CD14-positive monocyte (primary cell): ENCODE data around the gene SLC2A1. TPM values are rescaled to one million over a fixed set of nuclear protein-coding genes. Genes with fewer than 3 reads are reported as not detected.

Source experiments
- DNase-seq, 3 donors: peaks; one replicate each; pipeline ENCODE4 v3.0.0-alpha.2; 2011 to 2022
- H2AFZ ChIP-seq: 2 replicates; pipeline ENCODE4 v1.6.0; 2012; ENCODE audit warnings: mild to moderate bottlenecking, low read depth, low read length, inconsistent platforms; ENCODE audit not compliant: insufficient read depth, poor library complexity, severe bottlenecking
- H3K27ac ChIP-seq, 2 donors: 1 replicate in 1 of 2; 2 replicates in 1 of 2; pipeline ENCODE4 v1.5.1; 2012 to 2013; ENCODE audit warnings: low read length in 2 of 2, control low read depth in 1 of 2, inconsistent platforms in 1 of 2, low read depth in 1 of 2, mild to moderate bottlenecking in 1 of 2
- H3K27me3 ChIP-seq, 2 donors: one replicate each; pipeline versions ENCODE4 v1.6.0 to v1.6.1; 2011 to 2013; ENCODE audit warnings: low read length in 2 of 2; ENCODE audit not compliant: control insufficient read depth in 2 of 2, insufficient read depth in 2 of 2
- H3K36me3 ChIP-seq, 2 donors: replicated peaks in 1 of 2; 1 replicate in 1 of 2; 2 replicates in 1 of 2; pipeline versions ENCODE4 v1.5.1 to v1.6.1; 2012 to 2013; ENCODE audit warnings: low read length in 2 of 2, control low read depth in 1 of 2, inconsistent platforms in 1 of 2, mild to moderate bottlenecking in 1 of 2; ENCODE audit not compliant: insufficient read depth in 2 of 2, control insufficient read depth in 1 of 2
- H3K4me1 ChIP-seq, 2 donors: 1 replicate in 1 of 2; 2 replicates in 1 of 2; pipeline versions ENCODE4 v1.5.1 to v1.6.1; 2012 to 2013; ENCODE audit warnings: low read length in 2 of 2, control low read depth in 1 of 2, inconsistent platforms in 1 of 2, mild to moderate bottlenecking in 1 of 2, moderate library complexity in 1 of 2; ENCODE audit not compliant: insufficient read depth in 2 of 2, control insufficient read depth in 1 of 2
- H3K4me2 ChIP-seq: replicated peaks from 2 replicates; pipeline ENCODE3; 2012; ENCODE audit warnings: low read length, moderate library complexity, mild to moderate bottlenecking; ENCODE audit not compliant: poor library complexity, severe bottlenecking; ENCODE audit errors: extremely low read depth
- H3K4me3 ChIP-seq, 3 experiments: fragments of 200-600 bp in 1 of 3; sonication (generic) in 1 of 3; replicated peaks in 1 of 3; 1 replicate in 2 of 3; 2 replicates in 1 of 3; pipeline ENCODE4 v1.5.1; 2011 to 2013; ENCODE audit warnings: low read length in 3 of 3, mild to moderate bottlenecking in 3 of 3, control low read depth in 2 of 3, low read depth in 2 of 3, inconsistent platforms in 1 of 3, moderate library complexity in 1 of 3
- H3K79me2 ChIP-seq: 2 replicates; pipeline ENCODE4 v1.6.0; 2012; ENCODE audit warnings: mild to moderate bottlenecking, control low read depth, inconsistent platforms, low read length, moderate library complexity; ENCODE audit not compliant: insufficient read depth
- H3K9ac ChIP-seq: 2 replicates; pipeline ENCODE4 v1.6.0; 2017; ENCODE audit warnings: low read length, mild to moderate bottlenecking; ENCODE audit not compliant: insufficient read depth, poor library complexity, severe bottlenecking
- H3K9me3 ChIP-seq, 2 donors: replicated peaks in 1 of 2; 1 replicate in 1 of 2; 2 replicates in 1 of 2; pipeline versions ENCODE4 v1.5.1 to v1.6.1; 2012 to 2013; ENCODE audit warnings: low read length in 2 of 2, control low read depth in 1 of 2; ENCODE audit not compliant: control insufficient read depth in 1 of 2, insufficient read depth in 1 of 2
- H4K20me1 ChIP-seq: 2 replicates; pipeline ENCODE4 v1.6.0; 2012; ENCODE audit warnings: mild to moderate bottlenecking, low read length, control low read depth, moderate library complexity; ENCODE audit not compliant: insufficient read depth
- H3K27ac Mint-ChIP-seq, 7 donors: one replicate each; pipeline ENCODE4 v1.8.0; 2020; ENCODE audit warnings: mild to moderate bottlenecking in 7 of 7, mixed read lengths in 7 of 7, moderate library complexity in 6 of 7, inconsistent platforms in 2 of 7
- H3K27me3 Mint-ChIP-seq, 3 donors: one replicate each; pipeline ENCODE4 v1.8.0; 2021 to 2022; ENCODE audit warnings: low read depth in 3 of 3, mild to moderate bottlenecking in 3 of 3, mixed read lengths in 3 of 3, moderate library complexity in 3 of 3, inconsistent platforms in 1 of 3
- H3K36me3 Mint-ChIP-seq, 2 donors: one replicate each; pipeline ENCODE4 v1.8.0; 2020; ENCODE audit warnings: mixed read lengths in 2 of 2, inconsistent platforms in 1 of 2, mild to moderate bottlenecking in 1 of 2
- H3K4me1 Mint-ChIP-seq: one replicate; pipeline ENCODE4 v1.8.0; 2020; ENCODE audit warnings: mild to moderate bottlenecking, mixed read lengths
- H3K4me3 Mint-ChIP-seq, 2 donors: one replicate each; pipeline ENCODE4 v1.8.0; 2020; ENCODE audit warnings: mild to moderate bottlenecking in 2 of 2, mixed read lengths in 2 of 2, moderate library complexity in 1 of 2
- H3K9me3 Mint-ChIP-seq, 7 donors: one replicate each; pipeline ENCODE4 v1.8.0; 2020 to 2022; ENCODE audit warnings: mixed read lengths in 7 of 7, mild to moderate bottlenecking in 6 of 7, moderate library complexity in 6 of 7, inconsistent platforms in 2 of 7
- CTCF ChIP-seq: fragments of 200-600 bp; IDR thresholded peaks from one replicate; pipeline ENCODE4 v1.8.0; 2022; ENCODE audit warnings: antibody characterized with exemption, mild to moderate bottlenecking
- WGBS: methylation state at CpG from one replicate; pipeline ENCODE4 v1.1.5; 2013; ENCODE audit warnings: missing lambda C conversion rate; ENCODE audit not compliant: insufficient coverage; 5-methylcytosine and 5-hydroxymethylcytosine counted together
- intact Hi-C, 2 donors: fragments of 100-400 bp; cut with micrococcal nuclease; formaldehyde crosslinking; loops; one replicate each; pipeline versions ENCODE4 v1.15.0 to v1.15.1; 2023
- polyA plus RNA-seq, 3 donors: library from polyadenylated mRNA; depleted of rRNA in 1 of 3; unstranded in 2 of 3; stranded (reverse) in 1 of 3; fragments of 300-500 nt in 2 of 3; fragments of >200 nt in 1 of 3; fragmentation: Illumina TruSeq in 2 of 3; gene quantifications; 1 replicate in 2 of 3; 2 replicates in 1 of 3; pipeline ENCODE4 v1.2.3, GENCODE V29; 2012 to 2021

SLC2A1 gene
- polyA plus RNA-seq, 3 donors = 0.56 to 5.0 (median 0.71) TPM

GRCh38 chr1:42914092-42914627, 44.5 kb downstream of the SLC2A1 start:
- Histone ChIP-seq H3K4me2 (no peak overlapping the region), H4K20me1 (no peaks in the 10 kb centered on the region), H3K27ac (no peak overlapping the region), H3K9me3 (peaks cover 0 to 13% of the 10 kb centered on the region in 2 donors), H3K36me3 (no peaks in the 10 kb centered on the region), H3K27me3 (no peaks in the 10 kb centered on the region), H3K4me3 (no peak overlapping the region), H3K9ac (no peak overlapping the region), H3K4me1 (no peaks in the 10 kb centered on the region), H2AFZ (peak overlapping the region; percentile 38), H3K79me2 (no peaks in the 10 kb centered on the region)
- TF ChIP-seq CTCF = no peak
- Mint-ChIP-seq H3K36me3 (no peaks in the 10 kb centered on the region), H3K27me3 (peaks cover 0 to 6% (median 2%) of the 10 kb centered on the region in 3 donors), H3K4me1 (no peaks in the 10 kb centered on the region), H3K27ac (peak overlapping the region in 1 of 7 donors; percentile 12), H3K9me3 (peaks cover 3 to 22% (median 15%) of the 10 kb centered on the region in 7 donors), H3K4me3 (no peak overlapping the region)
- intact Hi-C loops = loop anchor here in 1 of 2 donors (5.0 kb wide), 1 partner anchor 132 kb away; the partner anchor contains the start of gene TMEM269
- 90% methylated on average over 2 of the region's 2 CpGs for WGBS
- DNase-seq = no peak

- Mint-ChIP-seq H3K4me1 (no peaks in the 10 kb centered on the region), H3K9me3 (peaks cover 3 to 22% (median 15%) of the 10 kb centered on the region in 7 donors), H3K27me3 (peaks cover 0 to 6% (median 2%) of the 10 kb centered on the region in 3 donors), H3K36me3 (no peaks in the 10 kb centered on the region), H3K27ac (peak overlapping the region in 1 of 7 donors; percentile 12), H3K4me3 (no peak overlapping the region)
- peak; percentile 71 to 80 (median 79) for DNase-seq
- Histone ChIP-seq H2AFZ (no peak overlapping the region), H3K27me3 (no peaks in the 10 kb centered on the region), H3K9me3 (peaks cover 0 to 13% of the 10 kb centered on the region in 2 donors), H3K4me3 (no peak overlapping the region), H3K9ac (no peak overlapping the region), H3K4me2 (no peak overlapping the region), H4K20me1 (no peaks in the 10 kb centered on the region), H3K36me3 (no peaks in the 10 kb centered on the region), H3K79me2 (no peaks in the 10 kb centered on the region), H3K4me1 (no peaks in the 10 kb centered on the region), H3K27ac (no peak overlapping the region)
- 80% methylated on average over 3 of the region's 5 CpGs for WGBS
- intact Hi-C loops = loop anchor here (1.0 to 5.0 kb wide), 3 partner anchors 131 to 161 kb away; partner anchors contain the start of gene TMEM269 (in 1 of the 2)
- TF ChIP-seq CTCF = peak; percentile 77
Observed at GRCh38 chr1:42913426-42914091, 45.1 kb downstream of the SLC2A1 start.
